ENCODE results near the gene DIPK1C. TPM values are rescaled to one million over a fixed set of nuclear protein-coding genes. Genes with fewer than 3 reads are reported as not detected.

The DIPK1C gene
- total and polyA plus RNA-seq, 9 of the 15 experiments (the other 6 are each of a cell fraction or from before 2014, with no cell fraction given), result 0.04 to 0.32 (median 0.15) TPM; not detected in 2

GRCh38 chr18:74414953-74415515 lies 42.1 kb downstream of the DIPK1C start (continued):
- TF ChIP-seq WHSC1 (IDR thresholded peaks at IDR 0.05; ENCODE audit: low read length) (no peak), FOS (IDR thresholded peaks at IDR 0.05; ENCODE audit: extremely low read depth, insufficient read length) (no peak), ZNF586 (CRISPR knock-in tag; conservative IDR thresholded peaks at IDR 0.05) (no peak), TBP (optimal IDR thresholded peaks at IDR 0.05; ENCODE audit: low read depth, low read length) (no peak)

GRCh38 chr18:74413836-74414235 lies 43.3 kb downstream of the DIPK1C start:
- Histone ChIP-seq H3K36me3 (ENCODE audit: control insufficient read depth, insufficient read depth, low read length) (no peaks in the 10 kb centered on the region), H3K9me3 (replicated peaks; ENCODE audit: control insufficient read depth, insufficient read depth, low read depth, low read length) (no peaks in the 10 kb centered on the region), H3K4me3 (no peak overlapping the region), H4K20me1 (replicated peaks; ENCODE audit: control insufficient read depth, insufficient read depth, low read length) (no peaks in the 10 kb centered on the region), H3K4me2 (ENCODE audit: insufficient read depth, low read length) (no peak overlapping the region), H3K9me1 (ENCODE audit: control insufficient read depth, insufficient read depth, low read length) (no peaks in the 10 kb centered on the region), H3K9ac (ENCODE audit: insufficient read depth in 1 of 2, low read depth in 2 of 2, low read length in 2 of 2) (no peak overlapping the region), H3K27me3 (ENCODE audit: control insufficient read depth in 2 of 2, insufficient read depth in 2 of 2, low read length in 2 of 2) (peaks cover 14 to 64% of the 10 kb centered on the region in 2 experiments), H3K4me1 (replicated peaks in 1 of 2; ENCODE audit: control insufficient read depth in 2 of 2, insufficient read depth in 2 of 2, low read length in 2 of 2) (no peaks in the 10 kb centered on the region), H2AFZ (ENCODE audit: low read depth, low read length) (no peak overlapping the region), H3K27ac (ENCODE audit: extremely low read depth, low read depth, low read length) (no peak overlapping the region), H3K79me2 (ENCODE audit: control insufficient read depth, insufficient read depth, low read length) (no peaks in the 10 kb centered on the region)
- BruUV-seq (replicated peaks), result no TSS peak
- 3% methylated on average over 5 of the region's 7 CpGs for WGBS (ENCODE audit: insufficient coverage, low coverage, missing lambda C conversion rate)
- in situ Hi-C loops (cut with MboI), result no loop called here
- POLR2A ChIA-PET, result no interaction called here
- ATAC-seq (no peak), DNase-seq (ENCODE audit: extremely low read depth in 1 of 4, low spot score in 3 of 4) (no peak), FAIRE-seq (no peak)
- CTCF ChIA-PET (ENCODE audit: low intra/inter-chr PET ratio), result no interaction called here
- intact Hi-C loops (cut with micrococcal nuclease), result no loop called here
- TF ChIP-seq FOXP4 (CRISPR knock-in tag; IDR thresholded peaks at IDR 0.05; ENCODE audit: borderline replicate concordance), result no peak
- TF ChIP-seq FUS (optimal IDR thresholded peaks at IDR 0.05; ENCODE audit: low read depth, low read length), result no peak
- TF ChIP-seq HDAC8 (tag; IDR thresholded peaks at IDR 0.05), result no peak
- TF ChIP-seq ZNF23 (CRISPR knock-in tag; IDR thresholded peaks at IDR 0.05), result no peak
- TF ChIP-seq EHMT2 (IDR thresholded peaks at IDR 0.05), result no peak
- TF ChIP-seq DIDO1 (tag; IDR thresholded peaks at IDR 0.05; ENCODE audit: low read depth), result no peak
- no peak for TF ChIP-seq ATF6 (CRISPR knock-in tag; IDR thresholded peaks at IDR 0.05)
- no peak for TF ChIP-seq NR3C1 (CRISPR knock-in tag; IDR thresholded peaks at IDR 0.05)
- no peak for TF ChIP-seq TCF7L2 (IDR thresholded peaks at IDR 0.05; ENCODE audit: low read depth, low read length)
